CD14-positive monocyte (primary cell): ENCODE data around the gene LRRC49. TPM values are rescaled to one million over a fixed set of nuclear protein-coding genes. Genes with fewer than 3 reads are reported as not detected.

Experiments used
- DNase-seq, 3 donors: peaks; one replicate each; pipeline ENCODE4 v3.0.0-alpha.2; 2011 to 2022
- H2AFZ ChIP-seq: 2 replicates; pipeline ENCODE4 v1.6.0; 2012; ENCODE audit warnings: mild to moderate bottlenecking, low read depth, low read length, inconsistent platforms; ENCODE audit not compliant: insufficient read depth, poor library complexity, severe bottlenecking
- H3K27ac ChIP-seq, 2 donors: 1 replicate in 1 of 2; 2 replicates in 1 of 2; pipeline ENCODE4 v1.5.1; 2012 to 2013; ENCODE audit warnings: low read length in 2 of 2, control low read depth in 1 of 2, inconsistent platforms in 1 of 2, low read depth in 1 of 2, mild to moderate bottlenecking in 1 of 2
- H3K27me3 ChIP-seq, 2 donors: one replicate each; pipeline versions ENCODE4 v1.6.0 to v1.6.1; 2011 to 2013; ENCODE audit warnings: low read length in 2 of 2; ENCODE audit not compliant: control insufficient read depth in 2 of 2, insufficient read depth in 2 of 2
- H3K36me3 ChIP-seq, 2 donors: replicated peaks in 1 of 2; 1 replicate in 1 of 2; 2 replicates in 1 of 2; pipeline versions ENCODE4 v1.5.1 to v1.6.1; 2012 to 2013; ENCODE audit warnings: low read length in 2 of 2, control low read depth in 1 of 2, inconsistent platforms in 1 of 2, mild to moderate bottlenecking in 1 of 2; ENCODE audit not compliant: insufficient read depth in 2 of 2, control insufficient read depth in 1 of 2
- H3K4me1 ChIP-seq, 2 donors: 1 replicate in 1 of 2; 2 replicates in 1 of 2; pipeline versions ENCODE4 v1.5.1 to v1.6.1; 2012 to 2013; ENCODE audit warnings: low read length in 2 of 2, control low read depth in 1 of 2, inconsistent platforms in 1 of 2, mild to moderate bottlenecking in 1 of 2, moderate library complexity in 1 of 2; ENCODE audit not compliant: insufficient read depth in 2 of 2, control insufficient read depth in 1 of 2
- H3K4me2 ChIP-seq: replicated peaks from 2 replicates; pipeline ENCODE3; 2012; ENCODE audit warnings: low read length, moderate library complexity, mild to moderate bottlenecking; ENCODE audit not compliant: poor library complexity, severe bottlenecking; ENCODE audit errors: extremely low read depth
- H3K4me3 ChIP-seq, 3 experiments: fragments of 200-600 bp in 1 of 3; sonication (generic) in 1 of 3; replicated peaks in 1 of 3; 1 replicate in 2 of 3; 2 replicates in 1 of 3; pipeline ENCODE4 v1.5.1; 2011 to 2013; ENCODE audit warnings: low read length in 3 of 3, mild to moderate bottlenecking in 3 of 3, control low read depth in 2 of 3, low read depth in 2 of 3, inconsistent platforms in 1 of 3, moderate library complexity in 1 of 3
- H3K79me2 ChIP-seq: 2 replicates; pipeline ENCODE4 v1.6.0; 2012; ENCODE audit warnings: mild to moderate bottlenecking, control low read depth, inconsistent platforms, low read length, moderate library complexity; ENCODE audit not compliant: insufficient read depth
- H3K9ac ChIP-seq: 2 replicates; pipeline ENCODE4 v1.6.0; 2017; ENCODE audit warnings: low read length, mild to moderate bottlenecking; ENCODE audit not compliant: insufficient read depth, poor library complexity, severe bottlenecking
- H3K9me3 ChIP-seq, 2 donors: replicated peaks in 1 of 2; 1 replicate in 1 of 2; 2 replicates in 1 of 2; pipeline versions ENCODE4 v1.5.1 to v1.6.1; 2012 to 2013; ENCODE audit warnings: low read length in 2 of 2, control low read depth in 1 of 2; ENCODE audit not compliant: control insufficient read depth in 1 of 2, insufficient read depth in 1 of 2
- H4K20me1 ChIP-seq: 2 replicates; pipeline ENCODE4 v1.6.0; 2012; ENCODE audit warnings: mild to moderate bottlenecking, low read length, control low read depth, moderate library complexity; ENCODE audit not compliant: insufficient read depth
- H3K27ac Mint-ChIP-seq, 7 donors: one replicate each; pipeline ENCODE4 v1.8.0; 2020; ENCODE audit warnings: mild to moderate bottlenecking in 7 of 7, mixed read lengths in 7 of 7, moderate library complexity in 6 of 7, inconsistent platforms in 2 of 7
- H3K27me3 Mint-ChIP-seq, 3 donors: one replicate each; pipeline ENCODE4 v1.8.0; 2021 to 2022; ENCODE audit warnings: low read depth in 3 of 3, mild to moderate bottlenecking in 3 of 3, mixed read lengths in 3 of 3, moderate library complexity in 3 of 3, inconsistent platforms in 1 of 3
- H3K36me3 Mint-ChIP-seq, 2 donors: one replicate each; pipeline ENCODE4 v1.8.0; 2020; ENCODE audit warnings: mixed read lengths in 2 of 2, inconsistent platforms in 1 of 2, mild to moderate bottlenecking in 1 of 2
- H3K4me1 Mint-ChIP-seq: one replicate; pipeline ENCODE4 v1.8.0; 2020; ENCODE audit warnings: mild to moderate bottlenecking, mixed read lengths
- H3K4me3 Mint-ChIP-seq, 2 donors: one replicate each; pipeline ENCODE4 v1.8.0; 2020; ENCODE audit warnings: mild to moderate bottlenecking in 2 of 2, mixed read lengths in 2 of 2, moderate library complexity in 1 of 2
- H3K9me3 Mint-ChIP-seq, 7 donors: one replicate each; pipeline ENCODE4 v1.8.0; 2020 to 2022; ENCODE audit warnings: mixed read lengths in 7 of 7, mild to moderate bottlenecking in 6 of 7, moderate library complexity in 6 of 7, inconsistent platforms in 2 of 7
- CTCF ChIP-seq: fragments of 200-600 bp; IDR thresholded peaks from one replicate; pipeline ENCODE4 v1.8.0; 2022; ENCODE audit warnings: antibody characterized with exemption, mild to moderate bottlenecking
- WGBS: methylation state at CpG from one replicate; pipeline ENCODE4 v1.1.5; 2013; ENCODE audit warnings: missing lambda C conversion rate; ENCODE audit not compliant: insufficient coverage; 5-methylcytosine and 5-hydroxymethylcytosine counted together
- intact Hi-C, 2 donors: fragments of 100-400 bp; cut with micrococcal nuclease; formaldehyde crosslinking; loops; one replicate each; pipeline versions ENCODE4 v1.15.0 to v1.15.1; 2023
- polyA plus RNA-seq, 3 donors: library from polyadenylated mRNA; depleted of rRNA in 1 of 3; unstranded in 2 of 3; stranded (reverse) in 1 of 3; fragments of 300-500 nt in 2 of 3; fragments of >200 nt in 1 of 3; fragmentation: Illumina TruSeq in 2 of 3; gene quantifications; 1 replicate in 2 of 3; 2 replicates in 1 of 3; pipeline ENCODE4 v1.2.3, GENCODE V29; 2012 to 2021

LRRC49 gene
- polyA plus RNA-seq, 3 donors = 0.08 to 0.51 (median 0.24) TPM

GRCh38 chr15:71098920-71099319, 206.3 kb downstream of the LRRC49 start:
- peaks cover 0 to 5% (median 0%) of the 10 kb centered on the region in 7 donors for H3K9me3 Mint-ChIP-seq

More at GRCh38 chr15:71098920-71099319, 206.3 kb downstream of the LRRC49 start:
- no peaks in the 10 kb centered on the region for H4K20me1 ChIP-seq
- H3K36me3 ChIP-seq = no peaks in the 10 kb centered on the region
- no peaks in the 10 kb centered on the region for H3K4me1 ChIP-seq
- intact Hi-C loops = no loop called here
- no peaks in the 10 kb centered on the region for H3K79me2 ChIP-seq
- no peaks in the 10 kb centered on the region for H3K36me3 Mint-ChIP-seq
- no peaks in the 10 kb centered on the region for H3K9me3 ChIP-seq
- H3K9ac ChIP-seq = no peak overlapping the region
- no peak overlapping the region for H3K27ac Mint-ChIP-seq
- H2AFZ ChIP-seq = no peak overlapping the region
- no peak overlapping the region for H3K27ac ChIP-seq
- H3K4me3 Mint-ChIP-seq = no peak overlapping the region
- H3K4me3 ChIP-seq = no peak overlapping the region
- H3K4me2 ChIP-seq = no peak overlapping the region
- no peaks in the 10 kb centered on the region for H3K4me1 Mint-ChIP-seq
- DNase-seq = no peak
- H3K27me3 ChIP-seq = no peaks in the 10 kb centered on the region
- no peak for TF ChIP-seq CTCF
- WGBS = no CpG with 5 or more reads among the region's 1 CpG
- H3K27me3 Mint-ChIP-seq = peaks cover 5 to 9% (median 7%) of the 10 kb centered on the region in 3 donors

Other genes with a start within 250 kb of the LRRC49 start
- 1 to 10 TPM; 1.7 to 3.1 (median 2.4) TPM for gene UACA, start 129.3 kb upstream of the LRRC49 start, polyA plus RNA-seq
- gene LARP6, start 38.7 kb upstream of the LRRC49 start, polyA plus RNA-seq = not detected
- gene THAP10, start 393 bp upstream of the LRRC49 start, polyA plus RNA-seq = under 1 TPM; 0.12 to 0.30 (median 0.15) TPM
- not detected for gene THSD4, start 222.6 kb downstream of the LRRC49 start, polyA plus RNA-seq